ENCODE data around the gene SIN3B.

DNA sequence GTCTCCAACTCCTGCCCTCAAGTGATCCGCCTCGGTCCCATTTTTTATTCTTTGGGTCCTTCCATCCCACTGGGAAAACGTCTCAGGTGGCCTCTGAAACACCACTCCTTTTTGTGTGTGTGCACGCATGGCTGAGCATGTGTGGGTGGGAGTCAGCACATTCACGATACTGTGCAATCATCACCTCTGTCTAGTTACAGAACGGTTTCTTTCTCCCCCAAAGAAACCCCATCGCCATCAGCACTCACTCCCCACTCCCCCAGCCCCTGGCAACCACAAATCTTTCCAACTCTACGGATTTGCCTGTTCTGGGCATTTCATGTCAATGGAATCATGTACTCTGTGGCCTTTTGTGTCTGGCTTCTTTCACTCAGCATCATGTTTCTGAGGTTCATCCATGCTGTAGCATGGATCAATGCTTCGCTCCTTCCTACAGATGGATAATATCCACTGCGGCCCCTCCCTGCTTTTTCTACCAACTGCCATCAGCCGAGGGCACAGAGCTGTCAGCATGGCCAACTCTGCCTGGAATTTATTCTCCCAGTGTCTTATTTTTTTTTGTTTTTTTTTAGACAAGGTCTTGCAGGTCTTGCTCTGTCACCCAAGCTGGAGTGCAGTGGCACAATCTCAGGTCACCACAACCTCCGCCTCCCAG, 69.3 kb downstream of the SIN3B start:
- TF ChIP-seq L3MBTL2 (conservative IDR thresholded peaks at IDR 0.05) (no peak), NFRKB (IDR thresholded peaks at IDR 0.05) (no peak), SP1 (IDR thresholded peaks at IDR 0.05) (no peak), HDGF (IDR thresholded peaks at IDR 0.05; ENCODE audit: borderline replicate concordance) (no peak), BHLHE40 (IDR thresholded peaks at IDR 0.05; ENCODE audit: borderline replicate concordance) (no peak), SUZ12 (IDR thresholded peaks at IDR 0.05) (no peak), FOXA1 (IDR thresholded peaks at IDR 0.05) (no peak), FOXK2 (IDR thresholded peaks at IDR 0.05) (no peak), ARNT (IDR thresholded peaks at IDR 0.05) (no peak), CTBP1 (IDR thresholded peaks at IDR 0.05; ENCODE audit: borderline replicate concordance) (no peak), FOXM1 (IDR thresholded peaks at IDR 0.05; ENCODE audit: borderline replicate concordance) (no peak), TARDBP (IDR thresholded peaks at IDR 0.05) (no peak), ELF4 (IDR thresholded peaks at IDR 0.05) (no peak)
- TF ChIP-seq, protein P1, sequence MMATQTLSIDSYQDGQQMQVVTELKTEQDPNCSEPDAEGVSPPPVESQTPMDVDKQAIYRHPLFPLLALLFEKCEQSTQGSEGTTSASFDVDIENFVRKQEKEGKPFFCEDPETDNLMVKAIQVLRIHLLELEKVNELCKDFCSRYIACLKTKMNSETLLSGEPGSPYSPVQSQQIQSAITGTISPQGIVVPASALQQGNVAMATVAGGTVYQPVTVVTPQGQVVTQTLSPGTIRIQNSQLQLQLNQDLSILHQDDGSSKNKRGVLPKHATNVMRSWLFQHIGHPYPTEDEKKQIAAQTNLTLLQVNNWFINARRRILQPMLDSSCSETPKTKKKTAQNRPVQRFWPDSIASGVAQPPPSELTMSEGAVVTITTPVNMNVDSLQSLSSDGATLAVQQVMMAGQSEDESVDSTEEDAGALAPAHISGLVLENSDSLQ (IDR thresholded peaks at IDR 0.05) = no peak
